Cardiac muscle cell (in vitro differentiated cells and primary cell): ENCODE data around the gene SUCLG2. TPM values are rescaled to one million over a fixed set of nuclear protein-coding genes. Genes with fewer than 3 reads are reported as not detected.

ENCODE experiments used
- DNase-seq, 2 donors: peaks; one replicate each; pipeline versions ENCODE4 v3.0.0 to v3.0.0-alpha.2; 2010 to 2017; ENCODE audit warnings: low read depth in 1 of 2, low spot score in 1 of 2
- H3K27ac ChIP-seq: fragments of 200-600 bp; sonication (generic); 2 replicates; pipeline ENCODE4 v1.5.1; 2016
- H3K27me3 ChIP-seq: fragments of 200-600 bp; sonication (generic); 2 replicates; pipeline ENCODE4 v1.6.0; 2016; ENCODE audit warnings: control low read depth
- H3K36me3 ChIP-seq: fragments of 200-600 bp; sonication (generic); 2 replicates; pipeline ENCODE4 v1.5.1; 2016; ENCODE audit warnings: control low read depth
- H3K4me1 ChIP-seq: fragments of 200-600 bp; sonication (generic); 2 replicates; pipeline ENCODE4 v1.8.1; 2017; ENCODE audit warnings: low read depth, mild to moderate bottlenecking, mixed run types
- H3K4me3 ChIP-seq: fragments of 200-600 bp; sonication (generic); 2 replicates; pipeline ENCODE4 v1.5.1; 2016; ENCODE audit warnings: mild to moderate bottlenecking
- H3K9me3 ChIP-seq: fragments of 200-600 bp; sonication (generic); 2 replicates; pipeline ENCODE4 v1.5.1; 2017; ENCODE audit warnings: low read depth, mild to moderate bottlenecking, control low read depth
- polyA plus RNA-seq: library from polyadenylated mRNA; unstranded; fragments of >200 nt; fragmentation: Nextera tagmentation; extraction: Ambion mirVana; gene quantifications from 2 replicates; pipeline ENCODE4 v1.2.1, GENCODE V29; 2016
- total RNA-seq: library from RNA; depleted of rRNA; stranded (reverse); fragments of >200 nt; gene quantifications from 2 replicates; pipeline ENCODE4 v1.2.3, GENCODE V29; 2016
- TF ChIP-seq, protein P1 (sequence below): IDR thresholded peaks from 2 replicates; pipeline ENCODE4 v1.5.1; 2012; ENCODE audit warnings: low read depth, mild to moderate bottlenecking, low read length

The SUCLG2 gene, protein sequence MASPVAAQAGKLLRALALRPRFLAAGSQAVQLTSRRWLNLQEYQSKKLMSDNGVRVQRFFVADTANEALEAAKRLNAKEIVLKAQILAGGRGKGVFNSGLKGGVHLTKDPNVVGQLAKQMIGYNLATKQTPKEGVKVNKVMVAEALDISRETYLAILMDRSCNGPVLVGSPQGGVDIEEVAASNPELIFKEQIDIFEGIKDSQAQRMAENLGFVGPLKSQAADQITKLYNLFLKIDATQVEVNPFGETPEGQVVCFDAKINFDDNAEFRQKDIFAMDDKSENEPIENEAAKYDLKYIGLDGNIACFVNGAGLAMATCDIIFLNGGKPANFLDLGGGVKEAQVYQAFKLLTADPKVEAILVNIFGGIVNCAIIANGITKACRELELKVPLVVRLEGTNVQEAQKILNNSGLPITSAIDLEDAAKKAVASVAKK
- total RNA-seq: 27.9 and 38.4 TPM in 2 replicates
- polyA plus RNA-seq: 39.0 and 59.5 TPM in 2 replicates

DNA sequence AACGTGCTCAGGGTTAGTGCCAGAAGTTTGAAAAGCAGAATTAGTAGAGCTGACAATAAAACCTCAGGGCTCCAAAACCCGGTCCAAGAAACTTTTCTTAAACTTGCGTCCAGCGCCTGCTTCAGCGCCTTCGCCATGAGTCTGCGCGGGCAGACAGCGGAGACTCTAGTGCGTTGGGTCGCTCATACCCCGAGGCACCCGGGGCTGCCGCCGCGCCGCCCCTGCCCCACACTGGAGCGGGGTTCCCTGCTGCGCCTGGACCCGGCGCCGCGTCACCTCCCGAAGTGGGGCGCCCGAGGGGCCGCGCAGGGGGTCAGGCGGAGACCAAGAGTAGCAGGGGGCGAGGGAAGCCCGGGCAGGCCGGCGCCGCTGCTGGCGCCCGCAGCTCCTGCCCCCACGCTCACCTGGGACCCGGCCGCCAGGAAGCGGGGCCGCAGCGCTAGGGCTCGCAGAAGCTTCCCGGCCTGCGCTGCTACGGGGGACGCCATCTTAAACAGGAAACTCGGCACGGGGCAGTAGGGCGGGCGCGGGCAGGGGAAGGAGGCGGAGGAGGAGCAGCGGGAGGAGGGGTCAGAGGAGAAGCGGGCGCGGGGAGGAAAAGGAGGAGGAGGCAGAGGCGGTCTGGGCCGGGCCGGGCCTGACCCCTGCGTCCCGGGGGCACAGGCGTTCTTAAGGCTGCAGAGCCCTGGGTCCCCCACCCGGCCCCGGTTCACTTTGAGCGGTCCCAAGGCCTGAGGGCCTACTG, at the start of gene SUCLG2:
TSS of gene SUCLG2 (minus strand) at position 514 of the 745 bp plus-strand sequence. CDS start at position 488, 26 bp downstream.
- Histone ChIP-seq H3K27me3 (no peaks in the 10 kb centered on the region), H3K4me1 (peaks cover 14% of the 10 kb centered on the region), H3K9me3 (no peaks in the 10 kb centered on the region), H3K36me3 (no peaks in the 10 kb centered on the region), H3K27ac (peak within 1 kb of the TSS; percentile 94), H3K4me3 (peak within 1 kb of the TSS; percentile 55)
- DNase-seq: peak; percentile 89 to 92
- TF ChIP-seq, protein P1, sequence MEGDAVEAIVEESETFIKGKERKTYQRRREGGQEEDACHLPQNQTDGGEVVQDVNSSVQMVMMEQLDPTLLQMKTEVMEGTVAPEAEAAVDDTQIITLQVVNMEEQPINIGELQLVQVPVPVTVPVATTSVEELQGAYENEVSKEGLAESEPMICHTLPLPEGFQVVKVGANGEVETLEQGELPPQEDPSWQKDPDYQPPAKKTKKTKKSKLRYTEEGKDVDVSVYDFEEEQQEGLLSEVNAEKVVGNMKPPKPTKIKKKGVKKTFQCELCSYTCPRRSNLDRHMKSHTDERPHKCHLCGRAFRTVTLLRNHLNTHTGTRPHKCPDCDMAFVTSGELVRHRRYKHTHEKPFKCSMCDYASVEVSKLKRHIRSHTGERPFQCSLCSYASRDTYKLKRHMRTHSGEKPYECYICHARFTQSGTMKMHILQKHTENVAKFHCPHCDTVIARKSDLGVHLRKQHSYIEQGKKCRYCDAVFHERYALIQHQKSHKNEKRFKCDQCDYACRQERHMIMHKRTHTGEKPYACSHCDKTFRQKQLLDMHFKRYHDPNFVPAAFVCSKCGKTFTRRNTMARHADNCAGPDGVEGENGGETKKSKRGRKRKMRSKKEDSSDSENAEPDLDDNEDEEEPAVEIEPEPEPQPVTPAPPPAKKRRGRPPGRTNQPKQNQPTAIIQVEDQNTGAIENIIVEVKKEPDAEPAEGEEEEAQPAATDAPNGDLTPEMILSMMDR: no peak

DNA sequence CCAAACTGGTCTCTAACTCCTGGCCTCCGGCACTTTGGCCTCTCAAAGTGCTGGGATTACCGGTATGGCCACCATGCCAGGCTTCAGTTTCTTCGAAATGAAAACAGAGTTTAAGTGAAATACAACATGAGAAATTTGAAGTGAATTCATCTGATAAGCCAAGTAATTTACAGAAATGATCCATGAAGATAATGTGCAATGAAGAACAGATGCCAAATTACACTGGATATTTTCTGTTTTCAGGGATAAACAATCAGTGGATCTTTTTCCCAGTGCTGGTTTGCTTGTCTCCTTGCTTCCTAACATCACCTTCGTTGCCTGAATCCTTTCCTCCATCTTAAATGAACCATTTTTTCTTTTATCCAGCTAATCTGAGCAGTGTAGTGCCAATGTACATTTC, 46.2 kb upstream of the SUCLG2 start:
- no peaks in the 10 kb centered on the region for H3K9me3 ChIP-seq
- no peak overlapping the region for H3K27ac ChIP-seq
- H3K27me3 ChIP-seq: no peaks in the 10 kb centered on the region
- DNase-seq: no peak
- no peak overlapping the region for H3K4me3 ChIP-seq
- no peaks in the 10 kb centered on the region for H3K4me1 ChIP-seq
- TF ChIP-seq, protein P1: no peak
- no peaks in the 10 kb centered on the region for H3K36me3 ChIP-seq

DNA sequence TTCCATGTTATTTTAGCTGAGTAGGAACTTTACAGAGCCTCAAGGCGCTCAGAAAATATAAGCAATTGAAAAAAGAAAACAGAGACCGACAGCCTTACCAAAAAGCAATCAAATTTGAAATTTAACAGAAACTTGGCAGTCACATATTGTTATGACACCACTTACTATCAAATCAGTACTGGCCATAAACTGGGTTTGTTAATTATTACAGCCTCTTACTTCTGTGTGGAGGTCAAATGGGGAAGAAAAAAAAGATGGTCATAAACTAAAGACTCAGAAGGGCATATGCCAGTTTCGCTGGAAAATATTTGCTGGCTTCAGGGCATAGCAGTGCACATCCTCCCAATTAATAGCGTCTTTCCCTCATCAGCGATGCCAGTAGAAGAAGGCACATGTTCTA, 45.5 kb upstream of the SUCLG2 start:
- H3K36me3 ChIP-seq: no peaks in the 10 kb centered on the region
- TF ChIP-seq, protein P1: no peak
- no peak for DNase-seq
- no peak overlapping the region for H3K27ac ChIP-seq
- H3K27me3 ChIP-seq: no peaks in the 10 kb centered on the region
- H3K4me1 ChIP-seq: no peaks in the 10 kb centered on the region
- no peak overlapping the region for H3K4me3 ChIP-seq
- no peaks in the 10 kb centered on the region for H3K9me3 ChIP-seq

DNA sequence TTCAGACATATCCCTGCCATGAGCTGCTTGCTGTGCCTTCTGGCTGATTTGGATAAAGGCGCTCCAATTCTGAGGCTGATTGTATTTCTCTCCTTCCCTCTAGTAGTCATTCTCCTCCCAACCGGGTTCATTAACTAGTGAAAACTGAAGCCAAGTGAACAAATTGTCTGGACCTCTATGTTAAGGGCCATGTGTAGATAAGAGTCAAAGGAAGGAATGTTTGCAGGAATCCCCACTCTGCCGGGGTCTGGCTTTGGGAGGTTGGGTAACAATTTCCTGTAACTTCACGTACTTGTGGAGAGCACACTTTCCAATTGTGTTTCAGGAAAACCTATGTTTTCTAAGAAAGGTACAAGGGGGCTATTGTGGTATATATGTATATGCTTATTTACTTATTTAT, 38.2 kb upstream of the SUCLG2 start:
- Histone ChIP-seq H3K27me3 (no peaks in the 10 kb centered on the region), H3K4me1 (peaks cover 11% of the 10 kb centered on the region), H3K27ac (no peak overlapping the region), H3K36me3 (no peaks in the 10 kb centered on the region), H3K9me3 (no peaks in the 10 kb centered on the region), H3K4me3 (no peak overlapping the region)
- DNase-seq: peak; percentile 55 to 63
- TF ChIP-seq, protein P1: no peak

DNA sequence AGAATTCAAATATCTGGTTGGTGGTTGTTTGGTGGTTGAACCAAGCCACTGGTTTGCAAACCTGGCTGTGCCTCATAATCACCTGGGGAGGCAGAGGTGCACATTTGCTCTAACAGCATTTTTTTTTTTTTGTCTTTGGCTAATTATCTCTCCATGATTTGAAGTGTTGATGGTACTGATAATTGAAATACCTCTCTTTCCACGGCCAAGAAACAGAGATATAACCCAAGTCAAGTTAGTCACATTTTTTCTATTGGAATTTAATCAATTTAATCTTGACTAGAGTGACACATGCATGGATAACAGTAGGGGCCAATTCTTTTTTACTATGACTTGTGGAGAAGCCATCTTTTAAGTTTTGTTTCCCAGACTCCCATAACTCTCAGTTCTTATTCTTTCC, 37.5 kb upstream of the SUCLG2 start:
- Histone ChIP-seq H3K36me3 (no peaks in the 10 kb centered on the region), H3K4me1 (peaks cover 11% of the 10 kb centered on the region)

More for the DNA sequence above, 37.5 kb upstream of the SUCLG2 start:
- no peaks in the 10 kb centered on the region for H3K9me3 ChIP-seq
- TF ChIP-seq, protein P1: no peak
- no peaks in the 10 kb centered on the region for H3K27me3 ChIP-seq
- DNase-seq: no peak
- no peak overlapping the region for H3K27ac ChIP-seq
- no peak overlapping the region for H3K4me3 ChIP-seq
